HG02571 (cell line): Measurements from ENCODE around the gene RAPGEF3.
A peak's percentile ranks its signal among the peaks of the same experiment; 100 is the strongest.

Experiments
- ATAC-seq: cut with Tn5 transposase; IDR thresholded peaks from one replicate; pipeline ENCODE4 v1.9.1; 2021; ENCODE audit warnings: mild to moderate bottlenecking, moderate library complexity; ENCODE audit not compliant: unreplicated experiment

Gene RAPGEF3

DNA sequence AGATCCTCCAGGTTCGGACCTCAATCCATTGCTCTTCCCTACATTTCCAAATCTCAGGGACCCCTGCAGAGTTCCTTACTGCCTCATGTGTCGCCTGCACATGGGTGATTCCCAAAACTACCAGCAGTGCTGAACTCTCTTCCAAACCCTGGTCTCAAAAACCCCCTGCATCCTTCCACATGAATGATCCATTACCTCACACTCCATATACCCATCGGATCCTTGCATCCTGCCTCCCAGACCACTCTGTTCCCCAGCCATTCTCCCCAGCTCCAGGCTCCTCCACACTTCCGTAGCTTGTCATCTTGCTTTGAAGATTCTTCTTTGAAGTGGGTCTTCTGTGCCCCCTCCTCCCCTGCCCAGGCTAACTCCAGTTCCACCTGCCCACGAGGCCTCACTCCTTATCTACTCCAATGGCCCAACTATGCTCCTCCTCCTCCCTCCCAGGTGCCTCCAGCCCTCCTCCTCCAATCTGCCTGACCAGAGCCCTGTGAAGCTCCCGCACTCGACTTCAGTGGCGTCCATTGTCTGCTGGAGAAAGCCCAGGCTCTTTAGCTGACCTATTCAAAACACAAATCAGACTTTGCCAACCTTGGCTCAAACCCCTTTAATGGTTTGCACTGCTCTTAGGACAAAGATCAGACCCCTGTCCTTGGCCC lies 13.8 kb downstream of the RAPGEF3 start:
- no peak for ATAC-seq

DNA sequence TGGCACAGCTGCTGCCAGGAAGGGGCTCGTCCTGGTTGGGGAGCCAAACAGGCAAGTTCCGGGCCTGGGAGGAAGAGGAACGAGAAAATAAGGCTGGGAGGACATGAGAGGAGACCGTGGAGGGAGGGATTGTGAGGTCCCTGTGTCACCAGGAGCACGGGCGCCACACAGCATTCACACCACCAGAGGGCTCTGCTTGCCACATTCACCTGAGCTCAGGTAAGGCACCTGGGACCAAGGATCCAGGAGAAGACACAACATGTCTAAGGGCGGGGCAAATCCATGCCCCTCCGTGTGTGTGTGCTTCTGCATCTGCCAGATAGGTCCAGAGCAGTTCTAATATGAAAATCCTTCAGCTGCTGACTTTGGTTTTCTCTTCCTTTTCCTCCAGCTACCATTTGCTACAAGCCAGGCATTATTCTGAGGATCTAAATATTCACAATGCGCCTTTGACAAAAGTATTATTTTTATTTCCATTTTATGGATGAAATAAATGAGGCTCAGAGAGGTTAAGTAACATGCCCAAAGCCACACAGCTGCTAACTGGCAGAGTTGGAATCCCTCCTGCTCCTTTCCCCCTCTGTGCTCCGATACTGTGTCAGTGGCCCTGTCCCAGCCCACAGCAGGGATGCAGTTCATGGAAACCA lies 14.6 kb downstream of the RAPGEF3 start:
- no peak for ATAC-seq

- ATAC-seq: no peak
Observed at GRCh38 chr12:47743311-47743860, 15.3 kb downstream of the RAPGEF3 start.

DNA sequence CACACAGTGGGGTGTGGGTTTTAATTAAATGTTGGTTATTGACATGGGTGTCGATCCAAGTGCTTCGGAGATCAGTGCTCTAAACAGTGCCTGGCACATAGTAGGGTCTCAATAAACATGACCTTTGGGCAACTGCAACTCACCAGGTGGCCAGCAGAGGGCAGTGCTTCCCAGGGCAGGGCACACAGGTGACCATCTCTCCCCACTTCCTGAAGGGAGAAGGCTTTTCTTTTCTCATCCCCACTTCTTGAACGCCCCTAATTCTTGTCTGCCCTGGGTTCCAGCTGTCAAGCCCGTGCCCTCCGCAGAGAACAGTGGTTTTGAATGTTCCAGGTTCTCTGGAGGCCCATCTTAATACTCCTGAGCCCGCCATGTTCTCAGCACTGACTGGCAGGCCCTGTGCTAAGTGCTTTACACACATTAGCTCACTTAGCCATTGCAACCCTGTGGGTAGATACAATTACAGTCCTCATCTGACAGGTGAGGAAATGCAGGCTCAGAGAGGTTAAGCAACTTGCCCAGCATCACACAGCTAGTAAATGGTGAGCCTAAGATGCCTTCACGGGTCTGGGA lies 16.3 kb downstream of the RAPGEF3 start:
- no peak for ATAC-seq

- no peak for ATAC-seq
Observed at GRCh38 chr12:47741340-47741703, 17.4 kb downstream of the RAPGEF3 start.

GRCh38 chr12:47740606-47741339 lies 17.9 kb downstream of the RAPGEF3 start:
- ATAC-seq: peak; percentile 42

DNA sequence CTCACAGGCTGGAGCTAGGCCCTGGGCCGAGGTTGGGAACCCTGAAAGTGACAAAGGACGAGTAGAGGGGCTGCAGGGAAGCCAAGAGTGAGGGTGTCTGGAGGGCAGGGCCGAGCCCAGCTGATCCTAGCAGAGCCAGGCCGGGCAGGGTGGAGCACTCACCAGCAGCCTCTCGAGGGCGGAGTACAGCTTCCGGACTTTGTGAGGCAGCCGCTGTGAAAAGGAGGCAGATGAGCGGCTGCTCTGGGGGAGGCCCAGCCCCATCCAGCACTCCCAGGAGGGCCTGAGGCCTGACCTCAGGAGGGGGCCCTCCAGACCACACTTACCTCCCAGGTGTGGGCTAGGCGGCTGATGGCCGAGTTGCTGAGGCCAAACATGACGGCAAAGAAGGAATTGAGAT lies 18.7 kb downstream of the RAPGEF3 start:
- peak; percentile 63 for ATAC-seq

- no peak for ATAC-seq
Observed at GRCh38 chr12:47739297-47739696, 19.4 kb downstream of the RAPGEF3 start.

DNA sequence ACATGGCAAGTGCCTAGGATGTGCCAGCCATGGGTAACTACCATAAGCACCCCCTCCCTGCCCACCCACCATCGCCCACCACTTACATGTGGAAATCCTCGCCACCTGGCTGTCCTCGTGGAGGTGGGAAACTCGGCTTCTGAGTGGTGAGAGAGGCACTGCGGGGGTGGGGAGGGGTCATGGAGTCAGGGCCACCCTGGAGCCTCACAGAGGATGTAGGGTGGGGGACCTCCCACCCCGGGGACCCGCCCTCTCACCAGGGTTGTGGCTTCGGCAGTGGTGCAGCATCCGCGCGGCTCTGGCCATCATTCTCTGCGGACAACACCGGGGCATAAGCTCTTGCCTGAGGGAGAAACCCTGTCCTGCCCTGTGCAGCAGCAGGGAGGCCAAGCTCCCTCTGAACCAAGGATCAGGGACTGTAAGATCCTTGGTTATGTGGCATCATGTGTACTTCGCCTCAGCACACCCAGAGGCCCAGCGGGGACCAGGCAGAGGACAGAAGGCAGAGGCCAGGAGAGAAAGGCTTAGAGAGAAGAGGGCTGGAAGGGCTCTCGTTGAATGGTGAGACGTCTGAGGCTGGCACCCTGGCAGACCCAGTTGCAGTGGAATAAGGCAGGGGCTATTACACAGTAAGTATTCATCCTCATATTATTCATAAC lies 20.6 kb downstream of the RAPGEF3 start:
- no peak for ATAC-seq

DNA sequence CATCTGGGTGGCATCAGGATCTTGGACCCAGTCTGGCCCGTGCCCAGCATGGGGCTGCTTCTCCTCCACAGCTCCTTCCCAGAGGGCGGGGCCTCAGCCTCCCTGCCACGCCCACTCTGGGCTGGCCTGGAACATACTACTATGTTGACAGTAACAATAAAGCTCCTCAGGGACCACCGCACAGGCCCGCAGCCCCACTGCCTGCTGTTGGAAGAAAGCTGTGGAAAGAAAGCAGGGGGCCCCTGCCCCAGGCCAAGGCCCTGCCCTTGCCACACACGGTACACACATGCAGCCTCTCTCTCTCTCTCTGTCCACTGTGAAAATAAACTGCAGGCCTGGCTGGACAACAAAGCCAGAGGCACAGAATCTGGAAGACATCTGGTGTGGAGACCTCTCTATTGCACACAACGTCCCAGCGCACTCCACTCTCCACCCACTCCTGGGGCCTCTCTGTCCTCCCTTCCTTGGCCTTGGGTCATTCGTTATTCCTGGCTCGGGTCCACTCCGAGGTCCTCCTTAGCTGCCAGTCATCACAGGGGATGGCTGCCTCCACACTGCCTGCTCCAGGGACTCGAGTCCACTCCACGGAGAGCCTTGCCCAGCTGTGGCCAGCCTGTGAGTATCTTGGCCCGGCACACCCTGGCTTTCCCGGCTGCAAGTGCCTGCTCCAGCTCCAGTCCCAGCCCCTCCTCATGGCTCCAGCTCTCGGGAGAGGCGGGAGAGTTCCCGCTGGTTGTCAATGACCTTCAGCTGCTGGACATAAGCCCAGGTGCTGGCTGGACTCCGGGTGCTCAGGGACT lies 21.6 kb downstream of the RAPGEF3 start:
- no peak for ATAC-seq

- ATAC-seq: no peak
Observed at GRCh38 chr12:47736216-47736615, 22.5 kb downstream of the RAPGEF3 start.

GRCh38 chr12:47735649-47736048 lies 23.0 kb downstream of the RAPGEF3 start:
- no peak for ATAC-seq

- no peak for ATAC-seq
Observed at GRCh38 chr12:47734725-47735480, 23.8 kb downstream of the RAPGEF3 start.

DNA sequence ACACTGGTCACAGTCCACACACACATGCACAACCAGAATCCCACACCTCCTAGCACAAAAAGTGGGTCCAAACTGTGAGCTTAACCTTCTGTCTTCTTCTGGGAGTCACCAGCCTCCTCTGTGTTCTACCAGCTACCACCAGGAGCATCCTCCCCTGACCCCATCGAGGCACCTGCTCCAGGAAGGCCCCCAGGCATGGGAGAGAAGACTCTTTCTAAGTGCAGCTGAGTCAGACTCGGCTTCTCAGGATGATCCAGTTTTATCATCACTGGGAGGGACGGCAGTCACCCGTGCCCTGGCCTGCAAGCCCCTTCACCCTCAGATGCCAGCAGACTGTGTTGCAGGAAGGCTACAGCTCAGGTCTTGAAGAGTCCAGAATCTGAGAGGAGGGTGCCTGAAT lies 25.5 kb downstream of the RAPGEF3 start:
- ATAC-seq: no peak

DNA sequence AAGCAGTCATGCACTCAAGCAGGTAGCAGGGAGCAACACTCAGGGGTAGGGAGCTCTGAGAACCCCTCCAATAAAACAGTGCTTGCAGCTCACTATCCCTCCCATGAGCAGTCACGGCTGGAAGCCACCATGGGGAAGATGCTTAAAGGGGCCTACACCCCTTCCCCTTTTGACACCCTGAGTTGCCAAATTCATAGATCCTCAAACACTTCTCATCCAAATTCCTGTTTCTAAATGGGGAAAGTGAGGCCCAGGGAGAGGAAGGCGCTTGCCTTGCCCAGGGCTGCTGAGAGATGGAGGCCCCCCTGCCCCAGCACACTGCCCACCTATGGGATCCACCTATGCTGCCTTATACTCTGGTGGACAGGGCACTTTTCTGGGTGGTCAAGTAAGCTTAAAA lies 26.2 kb downstream of the RAPGEF3 start:
- ATAC-seq: no peak

DNA sequence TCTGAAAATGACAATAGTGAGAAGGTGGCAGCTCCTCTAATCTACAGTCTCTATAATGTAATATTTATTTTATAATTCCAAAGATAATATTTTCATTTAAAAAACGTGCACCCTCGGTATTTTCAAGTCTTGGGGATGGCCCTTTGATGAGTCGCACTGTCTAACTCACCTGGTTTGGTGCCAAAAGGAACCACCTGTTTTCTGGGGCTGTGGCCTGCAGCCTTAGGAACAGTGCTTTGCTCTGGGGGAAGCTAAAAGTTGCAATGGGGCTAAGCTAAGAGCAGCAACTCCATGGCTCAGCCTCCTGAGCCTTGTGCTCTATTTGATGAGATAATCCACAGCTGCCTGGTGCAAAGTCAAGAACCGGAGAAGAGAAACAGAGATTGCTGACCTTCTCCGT lies 27.0 kb downstream of the RAPGEF3 start:
- no peak for ATAC-seq

- no peak for ATAC-seq
Observed at GRCh38 chr12:47730341-47730744, 28.3 kb downstream of the RAPGEF3 start.

DNA sequence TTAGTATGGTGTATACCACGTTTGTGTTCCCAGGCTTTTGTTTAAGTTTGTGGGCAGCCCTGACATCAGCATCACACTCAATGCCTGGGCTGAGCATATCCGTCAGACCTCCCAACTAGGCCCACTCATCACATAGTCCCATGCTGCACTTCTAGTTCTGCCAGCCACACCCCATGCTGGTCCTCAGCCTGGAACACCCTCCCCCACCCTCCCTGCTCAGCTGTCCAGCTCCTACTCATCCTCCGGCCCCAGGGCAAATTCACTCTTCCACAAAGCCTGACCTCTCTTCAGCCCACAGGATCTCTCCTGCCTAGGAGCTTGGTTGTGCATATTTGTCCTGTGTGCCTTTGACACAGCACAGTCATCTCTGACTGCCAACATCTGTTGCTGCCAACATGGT lies 29.4 kb downstream of the RAPGEF3 start:
- ATAC-seq: no peak

GRCh38 chr12:47725893-47726292 lies 32.8 kb downstream of the RAPGEF3 start:
- peak; percentile 88 for ATAC-seq
